RWPE1 (cell line): Measurements from ENCODE around the gene DNAAF5.

Experiments used
- CTCF ChIA-PET: fragments of 350-600 bp; sonication (Branson Sonifier 250); formaldehyde crosslinking; extraction: SDS; loops from one replicate; lab custom pipeline; 2021; lab: Yijun Ruan, JAX
- POLR2A ChIA-PET: fragments of 400-600 bp; formaldehyde crosslinking; extraction: SDS; loops from one replicate; lab custom pipeline; 2020; ENCODE audit warnings: antibody characterized with exemption; ENCODE audit not compliant: low non-redundant PET; lab: Yijun Ruan, JAX
- DNase-seq: peaks from one replicate; pipeline ENCODE4 v3.0.0; 2012; ENCODE audit warnings: low spot score
- H3K27ac ChIP-seq: fragments of 450-650 bp; 2 replicates; pipeline ENCODE4 v1.5.1; 2017
- TF ChIP-seq, protein P1 (sequence below): fragments of 450-650 bp; conservative IDR thresholded peaks from 2 replicates; pipeline ENCODE4 v1.5.1; 2017; ENCODE audit warnings: low read depth, mild to moderate bottlenecking

The DNAAF5 gene

DNA sequence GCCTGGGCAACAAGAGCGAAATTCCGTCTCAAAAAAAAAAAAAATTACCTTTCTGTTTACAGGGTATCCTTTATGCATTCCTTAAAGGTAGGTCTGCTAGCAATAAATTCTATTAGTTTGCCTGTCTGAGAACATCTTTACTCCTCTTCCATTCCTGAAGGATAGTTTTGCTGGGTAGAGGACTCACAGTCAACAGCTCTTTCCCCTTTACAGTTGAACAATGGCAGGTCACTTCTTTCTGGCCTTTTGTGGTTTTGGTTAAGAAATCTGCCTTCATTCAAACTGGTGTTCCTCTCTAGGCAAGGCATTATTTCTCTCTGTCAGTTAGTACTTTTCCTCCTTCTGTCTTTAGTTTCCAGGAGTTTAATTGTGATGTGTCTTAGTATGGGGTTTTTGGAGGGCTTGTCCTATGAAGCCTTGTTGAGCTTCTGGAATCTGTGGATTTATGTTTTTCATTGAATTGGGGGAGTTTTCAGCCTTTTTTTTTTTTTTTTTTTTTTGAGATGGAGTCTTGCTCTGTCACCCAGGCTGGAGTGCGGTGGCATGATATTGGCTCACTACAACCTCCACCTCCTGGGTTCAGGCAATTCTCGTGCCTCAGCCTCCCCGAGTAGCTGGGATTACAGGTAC, 4.8 kb upstream of the DNAAF5 start:
- CTCF ChIA-PET, result no interaction called here

DNA sequence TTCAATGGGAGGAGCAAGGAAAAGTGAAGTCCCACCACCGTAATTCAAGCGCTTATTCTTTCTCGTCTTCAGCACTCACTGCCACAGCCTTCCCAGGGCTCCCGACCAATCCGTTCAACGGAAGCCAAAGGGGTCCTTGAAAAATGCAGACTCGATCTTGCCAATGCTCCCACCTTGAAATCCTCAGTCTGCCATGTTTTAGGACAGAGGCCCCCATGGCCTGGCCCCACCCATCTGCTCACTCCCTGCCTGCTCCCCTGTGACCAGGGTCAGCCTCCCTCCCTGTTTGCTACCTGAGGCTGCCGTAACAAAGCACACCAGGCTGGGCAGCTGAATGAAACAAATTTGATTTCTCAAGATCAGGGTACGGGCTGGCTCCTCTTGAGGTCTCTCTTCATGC, 3.0 kb upstream of the DNAAF5 start:
- TF ChIP-seq, protein P1, sequence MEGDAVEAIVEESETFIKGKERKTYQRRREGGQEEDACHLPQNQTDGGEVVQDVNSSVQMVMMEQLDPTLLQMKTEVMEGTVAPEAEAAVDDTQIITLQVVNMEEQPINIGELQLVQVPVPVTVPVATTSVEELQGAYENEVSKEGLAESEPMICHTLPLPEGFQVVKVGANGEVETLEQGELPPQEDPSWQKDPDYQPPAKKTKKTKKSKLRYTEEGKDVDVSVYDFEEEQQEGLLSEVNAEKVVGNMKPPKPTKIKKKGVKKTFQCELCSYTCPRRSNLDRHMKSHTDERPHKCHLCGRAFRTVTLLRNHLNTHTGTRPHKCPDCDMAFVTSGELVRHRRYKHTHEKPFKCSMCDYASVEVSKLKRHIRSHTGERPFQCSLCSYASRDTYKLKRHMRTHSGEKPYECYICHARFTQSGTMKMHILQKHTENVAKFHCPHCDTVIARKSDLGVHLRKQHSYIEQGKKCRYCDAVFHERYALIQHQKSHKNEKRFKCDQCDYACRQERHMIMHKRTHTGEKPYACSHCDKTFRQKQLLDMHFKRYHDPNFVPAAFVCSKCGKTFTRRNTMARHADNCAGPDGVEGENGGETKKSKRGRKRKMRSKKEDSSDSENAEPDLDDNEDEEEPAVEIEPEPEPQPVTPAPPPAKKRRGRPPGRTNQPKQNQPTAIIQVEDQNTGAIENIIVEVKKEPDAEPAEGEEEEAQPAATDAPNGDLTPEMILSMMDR, result no peak
- ChIA-PET CTCF (no interaction called here), POLR2A (no interaction called here)
- H3K27ac ChIP-seq, result no peak overlapping the region
- no peak for DNase-seq

More for the DNA sequence above, 4.8 kb upstream of the DNAAF5 start:
- no peak overlapping the region for H3K27ac ChIP-seq
- DNase-seq, result no peak
- POLR2A ChIA-PET, result no interaction called here
- TF ChIP-seq, protein P1, result no peak

DNA sequence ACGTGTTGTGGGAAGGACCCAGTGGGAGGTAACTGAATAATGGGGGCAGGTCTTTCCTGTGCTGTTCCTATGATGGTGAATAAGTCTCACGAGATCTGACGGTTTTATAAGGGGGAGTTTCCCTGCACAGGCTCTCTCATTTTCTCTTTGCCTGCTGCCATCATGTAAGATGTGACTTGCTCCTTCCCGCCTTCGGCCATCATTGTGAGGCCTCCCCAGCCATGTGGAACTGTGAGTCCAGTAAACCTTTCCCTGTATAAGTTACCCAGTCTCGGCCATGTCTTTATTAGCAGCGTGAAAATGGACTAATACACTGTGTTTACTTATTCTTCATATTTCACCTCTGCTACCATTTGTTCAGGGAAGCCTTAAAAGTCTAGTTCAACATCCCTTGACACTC, 2.2 kb upstream of the DNAAF5 start:
- CTCF ChIA-PET, result no interaction called here
- TF ChIP-seq, protein P1, result no peak
- POLR2A ChIA-PET, result no interaction called here
- H3K27ac ChIP-seq, result no peak overlapping the region
- no peak for DNase-seq

DNA sequence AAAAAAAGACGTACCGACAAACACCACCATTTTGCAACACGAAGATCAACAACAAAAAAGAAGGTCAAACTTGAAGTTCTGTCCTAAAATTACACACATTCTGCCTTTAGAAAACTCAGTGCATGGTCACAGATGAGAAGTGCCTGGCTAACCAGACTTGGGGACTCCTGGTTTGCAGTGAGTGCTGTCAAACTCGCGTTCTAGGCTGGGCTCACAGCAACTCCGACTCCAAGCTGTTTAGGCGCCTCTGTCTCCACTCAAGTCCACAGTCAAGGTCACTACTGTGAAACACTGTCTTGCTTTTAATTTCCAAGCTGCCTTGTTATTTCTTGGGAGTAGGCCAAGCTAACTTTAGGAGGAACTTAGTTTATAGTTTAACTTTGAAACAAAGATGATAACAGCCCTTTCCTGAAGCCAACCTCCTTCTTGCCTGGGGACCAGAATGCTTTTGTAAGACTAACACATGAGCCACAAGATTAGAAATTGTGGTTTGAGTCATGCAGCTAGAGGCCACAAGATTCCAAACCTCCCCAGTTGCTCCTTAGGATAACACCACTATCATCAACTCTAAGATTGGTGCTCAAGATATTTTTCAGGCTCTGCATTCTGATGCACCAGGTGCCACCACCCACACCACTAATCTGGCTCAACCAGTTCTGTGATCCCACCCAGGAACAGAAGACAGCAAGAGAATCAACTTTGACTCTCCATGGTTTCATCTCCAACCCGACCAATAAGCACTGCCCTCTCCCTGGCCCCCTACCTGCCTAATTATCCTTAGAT, 1.1 kb upstream of the DNAAF5 start:
- CTCF ChIA-PET, result no interaction called here
- POLR2A ChIA-PET, result no interaction called here
- peak overlapping the region; percentile 76; the same call in 1 of the 2 replicates for H3K27ac ChIP-seq
- TF ChIP-seq, protein P1, result no peak
- no peak for DNase-seq

DNA sequence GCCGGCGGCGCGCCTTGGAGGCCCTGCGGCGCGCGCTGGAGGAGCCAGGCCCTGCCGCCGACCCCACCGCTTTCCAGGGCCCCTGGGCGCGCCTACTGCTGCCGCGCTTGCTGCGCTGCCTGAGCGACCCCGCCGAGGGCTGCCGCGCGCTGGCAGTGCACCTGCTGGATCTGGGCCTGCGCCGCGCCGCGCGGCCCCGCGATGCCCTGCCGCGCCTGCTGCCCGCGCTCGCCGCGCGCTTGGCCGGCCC, 280 bp downstream of the DNAAF5 start:
- TF ChIP-seq, protein P1, result no peak
- CTCF ChIA-PET, result no interaction called here
- POLR2A ChIA-PET, result no interaction called here
- DNase-seq, result no peak
- H3K27ac ChIP-seq, result peak overlapping the region; percentile 76

DNA sequence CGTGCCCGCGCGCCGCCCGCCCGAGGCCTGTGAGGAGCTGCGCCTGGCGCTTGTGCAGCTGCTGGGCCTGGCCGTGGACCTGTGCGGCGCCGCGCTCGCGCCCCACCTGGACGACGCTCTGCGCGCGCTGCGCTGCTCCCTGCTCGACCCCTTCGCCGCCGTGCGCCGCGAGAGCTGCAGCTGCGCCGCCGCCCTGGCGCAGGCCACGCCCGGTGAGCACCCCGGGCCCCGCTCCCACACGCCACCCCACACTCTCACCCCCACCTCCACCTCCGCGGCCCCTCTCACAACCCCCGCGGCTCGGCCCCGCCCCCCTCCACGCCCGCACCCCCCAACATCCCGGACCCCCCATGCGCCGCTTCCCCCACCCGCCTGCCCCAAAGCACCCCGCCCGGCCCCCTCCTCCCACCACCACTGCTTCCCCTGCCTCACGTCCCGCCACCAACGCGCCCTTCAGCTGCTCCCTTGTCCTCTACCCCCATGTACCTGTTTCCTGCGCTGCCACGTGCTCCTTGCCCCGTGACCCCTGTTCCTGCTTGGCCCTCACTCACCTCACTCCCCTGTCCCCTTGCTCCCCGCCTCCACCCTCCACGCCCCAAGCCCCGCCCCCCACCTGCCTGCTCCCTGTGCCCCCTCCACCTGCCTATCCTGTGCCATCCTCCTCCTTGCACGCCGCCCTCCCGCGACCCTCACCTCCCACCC, 756 bp downstream of the DNAAF5 start, which contains the start of gene PRKAR1B:
TSS of gene PRKAR1B (minus strand) at position 178 of the 702 bp plus-strand sequence. CDS start 15,776 bp downstream, outside the sequence.
- TF ChIP-seq, protein P1, result no peak
- ChIA-PET CTCF (interaction anchor here (0.6 to 0.7 kb wide), 2 partner anchors 287 to 395 kb away, joined by 3 read pairs; no protein-coding TSS in a partner anchor), POLR2A (no interaction called here)
- DNase-seq, result peak; percentile 49
- peak within 1 kb of the TSS; percentile 76 for H3K27ac ChIP-seq
